C4-2B (cell line): ENCODE measurements around the gene ATXN1.

Source experiments
- CTCF ChIP-seq: fragments of 450-650 bp; conservative IDR thresholded peaks from 2 replicates; pipeline ENCODE4 v1.5.1; 2017; ENCODE audit warnings: mild to moderate bottlenecking
- ZFX ChIP-seq: fragments of 450-650 bp; IDR thresholded peaks from 2 replicates; pipeline ENCODE4 v1.6.1; 2017

- no peak for TF ChIP-seq CTCF
- TF ChIP-seq ZFX: no peak
Observed at GRCh38 chr6:16542070-16542469, 219.2 kb downstream of the ATXN1 start.
